Esophagus muscularis mucosa (tissue), 4 donors: ENCODE measurements around the gene PI3. TPM values are rescaled to one million over a fixed set of nuclear protein-coding genes. Genes with fewer than 3 reads are reported as not detected.

Source experiments
- DNase-seq: peaks from one replicate; pipeline ENCODE4 v3.0.0-alpha.2; 2017; ENCODE audit errors: extremely low spot score
- H3K27ac ChIP-seq, 4 donors: fragments of 200-600 bp; sonication (generic); replicated peaks in 1 of 4; 1 replicate in 3 of 4; 2 replicates in 1 of 4; pipeline ENCODE4 v1.5.1; 2016 to 2019; ENCODE audit warnings: mild to moderate bottlenecking in 1 of 4
- H3K27me3 ChIP-seq, 4 donors: fragments of 200-600 bp; sonication (generic); one replicate each; pipeline versions ENCODE4 v1.5.1 to v1.6.0; 2016 to 2019
- H3K36me3 ChIP-seq, 4 donors: fragments of 200-600 bp; sonication (generic); one replicate each; pipeline ENCODE4 v1.5.1; 2016 to 2019
- H3K4me1 ChIP-seq, 4 donors: fragments of 200-600 bp; sonication (generic); one replicate each; pipeline ENCODE4 v1.5.1; 2016 to 2019
- H3K4me3 ChIP-seq, 4 donors: fragments of 200-600 bp; sonication (generic); 1 replicate in 2 of 4; 2 replicates in 2 of 4; pipeline ENCODE4 v1.5.1; 2016 to 2019; ENCODE audit warnings: mild to moderate bottlenecking in 4 of 4, moderate library complexity in 1 of 4
- H3K9me3 ChIP-seq, 4 donors: fragments of 200-600 bp; sonication (generic); 1 replicate in 3 of 4; 2 replicates in 1 of 4; pipeline ENCODE4 v1.5.1; 2016 to 2019
- EP300 ChIP-seq: sonication (generic); formaldehyde crosslinking; IDR thresholded peaks from one replicate; pipeline ENCODE4 v1.6.1; 2017; ENCODE audit warnings: antibody characterized with exemption
- POLR2A ChIP-seq: fragments of 450-650 bp; IDR thresholded peaks from one replicate; pipeline ENCODE4 v1.6.1; 2017; ENCODE audit warnings: antibody characterized with exemption, moderate library complexity, mild to moderate bottlenecking, low read depth
- POLR2AphosphoS5 ChIP-seq, 2 donors: sonication (generic); formaldehyde crosslinking; IDR thresholded peaks; one replicate each; pipeline ENCODE4 v1.6.1; 2017; ENCODE audit warnings: antibody characterized with exemption in 2 of 2
- WGBS: methylation state at CpG from one replicate; pipeline ENCODE4 v1.1.5; 2018; 5-methylcytosine and 5-hydroxymethylcytosine counted together
- intact Hi-C: fragments of 100-400 bp; cut with DNase I; formaldehyde crosslinking; loops from one replicate; pipeline ENCODE4 v1.15.1; 2023
- total RNA-seq, 4 donors: library from RNA; depleted of rRNA; stranded (reverse); fragments of >200 nt; gene quantifications; one replicate each; pipeline versions ENCODE4 v1.1.0 to v1.2.1, GENCODE V29; 2016
- TF ChIP-seq, protein P1 (sequence below), 3 experiments: fragments of 200-600 bp in 2 of 3; fragments of 450-650 bp in 1 of 3; sonication (generic) in 2 of 3; IDR thresholded peaks; one replicate each; pipeline ENCODE4 v1.5.1; 2017 to 2019; ENCODE audit warnings: antibody characterized with exemption in 3 of 3, mild to moderate bottlenecking in 2 of 3, moderate library complexity in 1 of 3

The PI3 gene
- total RNA-seq, 4 donors from 2014 or later: 1.0 TPM; not detected in 3

DNA sequence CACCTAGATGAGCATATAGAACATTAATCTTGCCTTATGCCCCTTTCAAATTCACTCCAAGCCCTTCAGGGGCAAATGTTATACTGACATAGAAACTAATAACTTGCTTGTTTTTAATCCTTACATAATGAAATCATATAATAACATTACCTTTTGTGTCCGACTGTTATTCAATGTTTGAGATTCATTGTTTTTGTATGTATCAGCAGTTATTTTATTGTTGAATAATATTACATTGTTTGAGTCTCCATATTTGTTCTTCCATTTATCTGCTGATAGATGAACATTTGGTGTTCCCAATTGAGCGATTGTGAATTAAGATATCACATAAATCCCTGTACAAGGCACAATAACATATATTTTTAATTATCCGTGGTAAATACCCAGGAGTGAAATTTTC, 38.1 kb downstream of the PI3 start:
- Histone ChIP-seq H3K4me3 (no peak overlapping the region), H3K36me3 (no peaks in the 10 kb centered on the region), H3K4me1 (no peaks in the 10 kb centered on the region), H3K27me3 (peaks cover 0 to 3% (median 0%) of the 10 kb centered on the region in 4 donors), H3K27ac (no peak overlapping the region), H3K9me3 (no peaks in the 10 kb centered on the region)
- no peak for DNase-seq
- TF ChIP-seq POLR2AphosphoS5 (IDR thresholded peaks at IDR 0.05) (no peak), POLR2A (no peak)
- intact Hi-C loops: no loop called here
- WGBS: 82% methylated on average over 3 of the region's 3 CpGs

DNA sequence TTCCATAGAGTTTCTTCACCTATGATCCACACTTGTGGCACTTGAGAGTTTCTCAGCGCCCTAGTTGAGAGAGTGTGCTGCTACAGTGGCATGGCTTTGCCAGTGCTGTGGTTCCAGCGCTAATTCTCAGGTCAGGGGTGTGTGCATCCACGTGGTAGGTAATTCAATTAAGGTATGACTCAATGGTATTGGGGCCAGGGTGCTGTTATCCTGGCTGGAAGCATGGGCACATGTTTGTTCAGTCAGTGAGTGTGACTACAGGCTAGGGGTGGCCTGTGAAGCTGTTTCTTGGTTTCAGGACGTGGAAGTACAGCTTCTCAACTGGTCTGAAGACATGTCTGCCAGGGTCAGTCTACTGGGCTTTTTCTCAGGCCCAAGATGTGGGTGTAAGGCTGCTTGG, 43.4 kb downstream of the PI3 start:
- Histone ChIP-seq H3K9me3 (no peaks in the 10 kb centered on the region), H3K27me3 (peaks cover 0 to 14% (median 0%) of the 10 kb centered on the region in 4 donors), H3K4me3 (no peak overlapping the region), H3K4me1 (no peaks in the 10 kb centered on the region), H3K36me3 (no peaks in the 10 kb centered on the region), H3K27ac (no peak overlapping the region)
- TF ChIP-seq, protein P1, sequence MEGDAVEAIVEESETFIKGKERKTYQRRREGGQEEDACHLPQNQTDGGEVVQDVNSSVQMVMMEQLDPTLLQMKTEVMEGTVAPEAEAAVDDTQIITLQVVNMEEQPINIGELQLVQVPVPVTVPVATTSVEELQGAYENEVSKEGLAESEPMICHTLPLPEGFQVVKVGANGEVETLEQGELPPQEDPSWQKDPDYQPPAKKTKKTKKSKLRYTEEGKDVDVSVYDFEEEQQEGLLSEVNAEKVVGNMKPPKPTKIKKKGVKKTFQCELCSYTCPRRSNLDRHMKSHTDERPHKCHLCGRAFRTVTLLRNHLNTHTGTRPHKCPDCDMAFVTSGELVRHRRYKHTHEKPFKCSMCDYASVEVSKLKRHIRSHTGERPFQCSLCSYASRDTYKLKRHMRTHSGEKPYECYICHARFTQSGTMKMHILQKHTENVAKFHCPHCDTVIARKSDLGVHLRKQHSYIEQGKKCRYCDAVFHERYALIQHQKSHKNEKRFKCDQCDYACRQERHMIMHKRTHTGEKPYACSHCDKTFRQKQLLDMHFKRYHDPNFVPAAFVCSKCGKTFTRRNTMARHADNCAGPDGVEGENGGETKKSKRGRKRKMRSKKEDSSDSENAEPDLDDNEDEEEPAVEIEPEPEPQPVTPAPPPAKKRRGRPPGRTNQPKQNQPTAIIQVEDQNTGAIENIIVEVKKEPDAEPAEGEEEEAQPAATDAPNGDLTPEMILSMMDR (IDR thresholded peaks at IDR 0.05): no peak
- TF ChIP-seq EP300: no peak
- TF ChIP-seq POLR2A: no peak
- TF ChIP-seq POLR2AphosphoS5 (IDR thresholded peaks at IDR 0.05): no peak
- DNase-seq: no peak
- intact Hi-C loops: no loop called here
- 64% methylated on average over 4 of the region's 4 CpGs for WGBS

DNA sequence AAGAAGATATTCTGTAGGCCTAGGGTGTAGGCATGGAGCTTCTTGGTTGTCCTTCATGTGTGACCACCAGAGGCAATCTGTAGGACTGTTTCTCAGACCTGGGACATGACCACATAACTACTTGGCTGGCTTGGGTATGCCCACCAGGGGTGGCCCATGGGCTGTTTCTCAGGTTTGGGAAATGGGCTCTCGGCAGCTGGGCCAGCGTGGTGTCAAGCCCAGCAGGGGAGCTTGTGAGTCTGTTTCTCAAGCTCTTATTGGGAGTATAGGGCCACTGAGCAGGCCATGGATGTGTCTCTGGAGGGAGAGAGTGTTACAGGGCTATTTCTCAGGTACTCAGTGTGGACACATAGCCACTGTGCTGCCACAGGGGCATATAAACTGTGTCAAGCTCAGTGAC, 43.9 kb downstream of the PI3 start:
- intact Hi-C loops: no loop called here
- no peak overlapping the region for H3K27ac ChIP-seq
- H3K36me3 ChIP-seq: no peaks in the 10 kb centered on the region
- H3K4me1 ChIP-seq: no peaks in the 10 kb centered on the region
- peaks cover 0 to 18% (median 0%) of the 10 kb centered on the region in 4 donors for H3K27me3 ChIP-seq
- DNase-seq: no peak
- no CpG with 5 or more reads among the region's 2 CpGs for WGBS
- H3K9me3 ChIP-seq: no peaks in the 10 kb centered on the region
- H3K4me3 ChIP-seq: no peak overlapping the region
- TF ChIP-seq, protein P1 (IDR thresholded peaks at IDR 0.05): no peak
- TF ChIP-seq POLR2AphosphoS5 (IDR thresholded peaks at IDR 0.05) (no peak), EP300 (no peak), POLR2A (no peak)

DNA sequence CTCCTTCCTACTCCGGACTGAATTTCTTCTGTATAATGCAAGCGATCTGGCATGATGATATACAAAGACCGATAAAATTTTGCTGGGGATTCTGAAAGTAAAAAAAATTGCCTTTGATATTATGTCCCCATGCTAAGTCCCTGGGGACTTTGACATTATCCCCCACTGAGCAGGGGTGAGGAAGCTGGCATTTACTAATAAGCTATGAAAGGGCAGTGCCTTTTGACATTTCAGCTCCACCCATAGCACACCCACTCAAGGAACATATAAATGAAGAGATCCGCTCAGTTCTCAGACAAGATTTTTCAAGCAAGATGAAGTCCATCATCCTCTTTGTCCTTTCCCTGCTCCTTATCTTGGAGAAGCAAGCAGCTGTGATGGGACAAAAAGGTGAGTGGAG, 46.4 kb downstream of the PI3 start, which contains the start of gene SEMG2:
SEMG2 (plus strand) TSS at position 298 of the 400 bp plus-strand sequence; CDS start at position 315, 17 bp downstream.
- TF ChIP-seq EP300 (no peak), POLR2AphosphoS5 (IDR thresholded peaks at IDR 0.05) (no peak), POLR2A (no peak)
- TF ChIP-seq, protein P1 (IDR thresholded peaks at IDR 0.05): no peak
- Histone ChIP-seq H3K27ac (no peak within 1 kb of the TSS), H3K4me3 (no peak within 1 kb of the TSS), H3K4me1 (no peaks in the 10 kb centered on the region), H3K27me3 (peaks cover 0 to 25% (median 0%) of the 10 kb centered on the region in 4 donors), H3K36me3 (no peaks in the 10 kb centered on the region), H3K9me3 (no peaks in the 10 kb centered on the region)
- DNase-seq: no peak
- intact Hi-C loops: no loop called here
- WGBS: 90% methylated on average over 4 of the region's 4 CpGs

DNA sequence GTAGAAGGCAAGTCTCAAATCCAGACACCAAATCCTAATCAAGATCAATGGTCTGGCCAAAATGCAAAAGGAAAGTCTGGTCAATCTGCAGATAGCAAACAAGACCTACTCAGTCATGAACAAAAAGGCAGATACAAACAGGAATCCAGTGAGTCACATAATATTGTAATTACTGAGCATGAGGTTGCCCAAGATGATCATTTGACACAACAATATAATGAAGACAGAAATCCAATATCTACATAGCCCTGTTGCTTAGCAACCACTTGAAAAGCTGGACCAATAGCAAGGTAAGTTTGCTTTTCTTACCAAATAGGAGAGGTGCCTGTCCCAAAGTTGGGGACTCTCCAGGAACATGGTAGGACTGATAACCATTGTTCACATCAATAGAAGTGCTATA, 48.4 kb downstream of the PI3 start:
- Histone ChIP-seq H3K4me1 (no peaks in the 10 kb centered on the region), H3K4me3 (no peak overlapping the region), H3K9me3 (no peaks in the 10 kb centered on the region), H3K27me3 (peaks cover 0 to 25% (median 0%) of the 10 kb centered on the region in 4 donors), H3K36me3 (no peaks in the 10 kb centered on the region), H3K27ac (no peak overlapping the region)
- TF ChIP-seq EP300 (no peak), POLR2A (no peak), POLR2AphosphoS5 (IDR thresholded peaks at IDR 0.05) (no peak)
- TF ChIP-seq, protein P1 (IDR thresholded peaks at IDR 0.05): no peak
- DNase-seq: no peak
- intact Hi-C loops: no loop called here

Other genes starting within 250 kb of the PI3 start
- 10 to 100 TPM in 3 of 4 donors, 1 to 10 TPM in 1; 5.8 to 14.8 (median 13.9) TPM for gene TOMM34, start 214.5 kb upstream of the PI3 start, total RNA-seq
- gene STK4, start 208.4 kb upstream of the PI3 start, total RNA-seq: 10 to 100 TPM; 26.0 to 31.6 (median 27.7) TPM
- gene KCNS1, start 73.8 kb upstream of the PI3 start, total RNA-seq: under 1 TPM in 1 of 4 donors, not detected in 3; 0.17 TPM
- gene WFDC5, start 59.7 kb upstream of the PI3 start, total RNA-seq: not detected
- not detected for gene WFDC12, start 50.4 kb upstream of the PI3 start, total RNA-seq
- gene SEMG1, start 32.1 kb downstream of the PI3 start, total RNA-seq: not detected
- gene SEMG2, start 46.5 kb downstream of the PI3 start, total RNA-seq: not detected
- 100 to 1,000 TPM in 1 of 4 donors, 10 to 100 TPM in 3; 27.8 to 109 (median 66.4) TPM for gene SLPI, start 79.7 kb downstream of the PI3 start, total RNA-seq
- gene RBPJL, start 131.9 kb downstream of the PI3 start, total RNA-seq: not detected
- under 1 TPM in 2 of 4 donors, not detected in 2; 0.17 to 0.33 TPM for gene MATN4, start 133.4 kb downstream of the PI3 start, total RNA-seq
- gene SDC4, start 173.5 kb downstream of the PI3 start, total RNA-seq: 100 to 1,000 TPM in 1 of 4 donors, 10 to 100 TPM in 3; 61.9 to 177 (median 72.2) TPM
- 10 to 100 TPM; 28.2 to 48.4 (median 42.5) TPM for gene SYS1, start 188.3 kb downstream of the PI3 start, total RNA-seq
- gene TP53TG5, start 203.4 kb downstream of the PI3 start, total RNA-seq: 1 to 10 TPM in 2 of 4 donors, under 1 TPM in 1, not detected in 1; 0.17 to 2.1 (median 1.1) TPM
- gene DBNDD2, start 233.4 kb downstream of the PI3 start, total RNA-seq: 100 to 1,000 TPM in 2 of 4 donors, 10 to 100 TPM in 2; 63.0 to 130 (median 109) TPM
- 10 to 100 TPM; 64.4 to 90.9 (median 80.4) TPM for gene PIGT, start 241.2 kb downstream of the PI3 start, total RNA-seq